DND-41 (cell line): ENCODE data around the gene KCNK15.

Experiments
- ATAC-seq: fragments of 200-7000 bp; cut with Tn5 transposase; 3 replicates; pipeline ENCODE4 v1.9.1; 2021; ENCODE audit warnings: low read depth; ENCODE audit not compliant: insufficient read depth
- DNase-seq: peaks from one replicate; pipeline ENCODE4 v3.0.0-alpha.2; 2020
- H2AFZ ChIP-seq: 2 replicates; pipeline ENCODE4 v1.6.0; 2012; ENCODE audit warnings: low read depth, low read length
- H3K27ac ChIP-seq: 2 replicates; pipeline ENCODE4 v1.5.1; 2012; ENCODE audit warnings: low read length, inconsistent platforms
- H3K27me3 ChIP-seq: fragments of 200-600 bp; sonication (generic); 2 replicates; pipeline ENCODE4 v1.6.0; 2012; ENCODE audit warnings: low read length, mild to moderate bottlenecking, inconsistent platforms; ENCODE audit not compliant: insufficient read depth, poor library complexity
- H3K36me3 ChIP-seq: 2 replicates; pipeline ENCODE4 v1.5.1; 2012; ENCODE audit warnings: low read length, inconsistent platforms; ENCODE audit not compliant: insufficient read depth
- H3K4me1 ChIP-seq: 2 replicates; pipeline ENCODE4 v1.5.1; 2012; ENCODE audit warnings: mild to moderate bottlenecking, low read length; ENCODE audit not compliant: insufficient read depth
- H3K4me2 ChIP-seq: 2 replicates; pipeline ENCODE4 v1.6.0; 2012; ENCODE audit warnings: mild to moderate bottlenecking, moderate library complexity, low read length, inconsistent platforms; ENCODE audit not compliant: insufficient read depth
- H3K4me3 ChIP-seq, 2 experiments: fragments of 200-600 bp in 1 of 2; shearing (Covaris generic) in 1 of 2; 2 replicates each; pipeline ENCODE4 v1.5.1; 2012 to 2016; ENCODE audit warnings: inconsistent platforms in 2 of 2, low read length in 2 of 2, mild to moderate bottlenecking in 2 of 2, low read depth in 1 of 2, moderate library complexity in 1 of 2
- H3K79me2 ChIP-seq: 2 replicates; pipeline ENCODE4 v1.6.0; 2012; ENCODE audit warnings: low read length, inconsistent platforms; ENCODE audit not compliant: insufficient read depth
- H3K9ac ChIP-seq: 2 replicates; pipeline ENCODE4 v1.6.0; 2012; ENCODE audit warnings: low read depth, mild to moderate bottlenecking, inconsistent platforms, low read length, moderate library complexity
- H3K9me3 ChIP-seq: 2 replicates; pipeline ENCODE4 v1.5.1; 2012; ENCODE audit warnings: low read length, moderate library complexity, mild to moderate bottlenecking, inconsistent platforms; ENCODE audit not compliant: insufficient read depth, severe bottlenecking
- H4K20me1 ChIP-seq: 2 replicates; pipeline ENCODE4 v1.6.0; 2012; ENCODE audit warnings: low read length; ENCODE audit not compliant: insufficient read depth
- EZH2 ChIP-seq: IDR thresholded peaks from 3 replicates; pipeline ENCODE4 v1.6.1; 2012; ENCODE audit warnings: borderline replicate concordance, low read depth, mild to moderate bottlenecking, moderate library complexity, low read length, inconsistent platforms; ENCODE audit not compliant: severe bottlenecking
- TF ChIP-seq, protein P1 (sequence below): IDR thresholded peaks from 2 replicates; pipeline ENCODE4 v1.5.1; 2012; ENCODE audit warnings: borderline replicate concordance, low read length, moderate library complexity, mild to moderate bottlenecking; ENCODE audit not compliant: poor library complexity, severe bottlenecking; ENCODE audit errors: extremely low read depth

The KCNK15 gene

DNA sequence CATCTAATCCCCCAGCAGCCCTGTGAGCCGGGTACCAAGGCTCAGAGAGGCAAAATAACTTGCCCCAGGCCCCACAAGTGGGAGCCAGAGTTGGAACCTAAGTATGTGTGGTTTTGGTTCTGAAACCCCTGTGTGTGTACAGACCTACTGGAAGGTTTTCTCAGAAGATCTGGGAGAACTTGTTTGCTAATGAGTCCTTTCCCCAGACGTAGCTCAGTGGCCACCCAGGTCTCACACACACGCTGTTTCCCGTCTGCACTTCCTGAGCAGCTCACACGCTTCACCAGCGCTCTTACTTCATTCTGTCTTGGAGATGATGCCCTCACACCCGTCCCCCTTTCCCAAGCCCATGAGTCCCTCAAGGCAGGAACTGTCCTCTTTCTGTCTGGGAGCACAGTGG is 22.3 kb upstream of the KCNK15 start:
- Histone ChIP-seq H3K4me2 (no peak overlapping the region), H3K4me1 (no peaks in the 10 kb centered on the region), H3K36me3 (no peaks in the 10 kb centered on the region), H3K27me3 (no peaks in the 10 kb centered on the region), H3K27ac (no peak overlapping the region), H3K9me3 (no peaks in the 10 kb centered on the region), H3K9ac (no peak overlapping the region), H4K20me1 (no peaks in the 10 kb centered on the region), H3K79me2 (no peaks in the 10 kb centered on the region), H2AFZ (no peak overlapping the region), H3K4me3 (no peak overlapping the region)
- DNase-seq (no peak), ATAC-seq (no peak)
- TF ChIP-seq EZH2: no peak

DNA sequence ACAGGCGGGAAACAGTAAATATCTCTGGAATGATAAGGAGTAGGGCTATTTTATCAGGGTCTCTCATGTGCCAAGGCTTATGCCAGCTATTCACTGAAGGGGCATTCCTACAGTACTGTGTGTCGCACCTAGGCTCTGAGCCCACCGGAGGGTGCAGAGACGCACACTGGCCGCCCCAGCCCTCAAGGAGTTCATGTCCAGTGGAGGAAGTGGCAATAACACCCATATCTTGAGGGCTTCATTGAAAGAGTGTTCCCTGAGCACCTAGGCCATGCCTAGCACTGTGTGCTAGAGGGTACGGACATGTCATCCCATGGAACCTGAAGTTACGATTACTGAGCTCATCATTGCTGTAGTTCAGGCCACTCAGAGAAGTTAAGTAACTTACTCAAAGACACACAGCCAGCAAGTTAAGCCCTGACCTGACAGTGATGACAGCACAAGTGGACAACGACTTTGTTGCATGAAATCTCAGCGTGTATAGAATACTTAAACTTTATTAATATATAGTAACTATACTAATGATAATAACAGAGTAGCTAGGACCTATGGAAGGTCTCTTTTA is 21.8 kb upstream of the KCNK15 start:
- Histone ChIP-seq H4K20me1 (no peaks in the 10 kb centered on the region), H3K27ac (no peak overlapping the region), H3K9me3 (no peaks in the 10 kb centered on the region), H3K4me3 (no peak overlapping the region), H3K4me1 (no peaks in the 10 kb centered on the region), H2AFZ (no peak overlapping the region), H3K27me3 (no peaks in the 10 kb centered on the region), H3K79me2 (no peaks in the 10 kb centered on the region), H3K36me3 (no peaks in the 10 kb centered on the region), H3K4me2 (no peak overlapping the region), H3K9ac (no peak overlapping the region)
- DNase-seq (no peak), ATAC-seq (no peak)
- TF ChIP-seq, protein P1, sequence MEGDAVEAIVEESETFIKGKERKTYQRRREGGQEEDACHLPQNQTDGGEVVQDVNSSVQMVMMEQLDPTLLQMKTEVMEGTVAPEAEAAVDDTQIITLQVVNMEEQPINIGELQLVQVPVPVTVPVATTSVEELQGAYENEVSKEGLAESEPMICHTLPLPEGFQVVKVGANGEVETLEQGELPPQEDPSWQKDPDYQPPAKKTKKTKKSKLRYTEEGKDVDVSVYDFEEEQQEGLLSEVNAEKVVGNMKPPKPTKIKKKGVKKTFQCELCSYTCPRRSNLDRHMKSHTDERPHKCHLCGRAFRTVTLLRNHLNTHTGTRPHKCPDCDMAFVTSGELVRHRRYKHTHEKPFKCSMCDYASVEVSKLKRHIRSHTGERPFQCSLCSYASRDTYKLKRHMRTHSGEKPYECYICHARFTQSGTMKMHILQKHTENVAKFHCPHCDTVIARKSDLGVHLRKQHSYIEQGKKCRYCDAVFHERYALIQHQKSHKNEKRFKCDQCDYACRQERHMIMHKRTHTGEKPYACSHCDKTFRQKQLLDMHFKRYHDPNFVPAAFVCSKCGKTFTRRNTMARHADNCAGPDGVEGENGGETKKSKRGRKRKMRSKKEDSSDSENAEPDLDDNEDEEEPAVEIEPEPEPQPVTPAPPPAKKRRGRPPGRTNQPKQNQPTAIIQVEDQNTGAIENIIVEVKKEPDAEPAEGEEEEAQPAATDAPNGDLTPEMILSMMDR: no peak
- no peak for TF ChIP-seq EZH2

- no peak for ATAC-seq
- Histone ChIP-seq H3K4me1 (no peaks in the 10 kb centered on the region), H3K9ac (no peak overlapping the region), H3K27me3 (no peaks in the 10 kb centered on the region), H3K4me3 (no peak overlapping the region), H3K9me3 (no peaks in the 10 kb centered on the region), H4K20me1 (no peaks in the 10 kb centered on the region), H3K79me2 (no peaks in the 10 kb centered on the region), H3K4me2 (no peak overlapping the region), H3K36me3 (no peaks in the 10 kb centered on the region), H3K27ac (no peak overlapping the region), H2AFZ (no peak overlapping the region)
- TF ChIP-seq EZH2: no peak
- TF ChIP-seq, protein P1: no peak
- DNase-seq: no peak
Measured at GRCh38 chr20:44724423-44725091, 21.1 kb upstream of the KCNK15 start.

- Histone ChIP-seq H3K9ac (no peak overlapping the region), H3K9me3 (no peaks in the 10 kb centered on the region), H3K79me2 (no peaks in the 10 kb centered on the region), H3K27me3 (no peaks in the 10 kb centered on the region), H3K36me3 (no peaks in the 10 kb centered on the region), H3K4me3 (no peak overlapping the region), H3K27ac (no peak overlapping the region), H4K20me1 (no peaks in the 10 kb centered on the region), H3K4me2 (no peak overlapping the region), H2AFZ (no peak overlapping the region), H3K4me1 (no peaks in the 10 kb centered on the region)
- DNase-seq (no peak), ATAC-seq (no peak)
- TF ChIP-seq, protein P1: no peak
- TF ChIP-seq EZH2: no peak
Measured at GRCh38 chr20:44725837-44726236, 19.8 kb upstream of the KCNK15 start.
